HCT116 (cell line): Measurements from ENCODE around the gene PRR36.

ENCODE experiments used
- EZH2 ChIP-seq: fragments of 200-600 bp; sonication (generic); IDR thresholded peaks from 2 replicates; pipeline ENCODE4 v1.6.1; 2017; ENCODE audit warnings: antibody characterized with exemption, mixed run types
- POLR2A ChIP-seq: IDR thresholded peaks from 2 replicates; pipeline ENCODE4 v1.7.0; 2011; ENCODE audit warnings: borderline replicate concordance; ENCODE audit not compliant: insufficient read depth, insufficient read length; ENCODE audit errors: extremely low read depth
- POLR2AphosphoS5 ChIP-seq: IDR thresholded peaks from 2 replicates; pipeline ENCODE4 v1.6.1; 2011; ENCODE audit warnings: mild to moderate bottlenecking, low read depth, low read length, moderate library complexity
- SIN3A ChIP-seq: IDR thresholded peaks from 2 replicates; pipeline ENCODE4 v1.6.1; 2012; ENCODE audit warnings: low read depth
- TF ChIP-seq, protein P1 (sequence below), 3 experiments: fragments of 200-600 bp in 1 of 3; sonication (generic) in 1 of 3; IDR thresholded peaks in 2 of 3; conservative IDR thresholded peaks in 1 of 3; 2 replicates each; pipeline ENCODE4 v1.5.1; 2012 to 2017; ENCODE audit warnings: low read depth in 2 of 3, low read length in 2 of 3, antibody characterized with exemption in 1 of 3, borderline replicate concordance in 1 of 3, control low read depth in 1 of 3, mild to moderate bottlenecking in 1 of 3, mixed read lengths in 1 of 3, mixed run types in 1 of 3, moderate library complexity in 1 of 3; ENCODE audit not compliant: insufficient read depth in 1 of 3
- TF ChIP-seq, protein P2 (sequence below): IDR thresholded peaks from 2 replicates; pipeline ENCODE4 v1.6.1; 2012

DNA sequence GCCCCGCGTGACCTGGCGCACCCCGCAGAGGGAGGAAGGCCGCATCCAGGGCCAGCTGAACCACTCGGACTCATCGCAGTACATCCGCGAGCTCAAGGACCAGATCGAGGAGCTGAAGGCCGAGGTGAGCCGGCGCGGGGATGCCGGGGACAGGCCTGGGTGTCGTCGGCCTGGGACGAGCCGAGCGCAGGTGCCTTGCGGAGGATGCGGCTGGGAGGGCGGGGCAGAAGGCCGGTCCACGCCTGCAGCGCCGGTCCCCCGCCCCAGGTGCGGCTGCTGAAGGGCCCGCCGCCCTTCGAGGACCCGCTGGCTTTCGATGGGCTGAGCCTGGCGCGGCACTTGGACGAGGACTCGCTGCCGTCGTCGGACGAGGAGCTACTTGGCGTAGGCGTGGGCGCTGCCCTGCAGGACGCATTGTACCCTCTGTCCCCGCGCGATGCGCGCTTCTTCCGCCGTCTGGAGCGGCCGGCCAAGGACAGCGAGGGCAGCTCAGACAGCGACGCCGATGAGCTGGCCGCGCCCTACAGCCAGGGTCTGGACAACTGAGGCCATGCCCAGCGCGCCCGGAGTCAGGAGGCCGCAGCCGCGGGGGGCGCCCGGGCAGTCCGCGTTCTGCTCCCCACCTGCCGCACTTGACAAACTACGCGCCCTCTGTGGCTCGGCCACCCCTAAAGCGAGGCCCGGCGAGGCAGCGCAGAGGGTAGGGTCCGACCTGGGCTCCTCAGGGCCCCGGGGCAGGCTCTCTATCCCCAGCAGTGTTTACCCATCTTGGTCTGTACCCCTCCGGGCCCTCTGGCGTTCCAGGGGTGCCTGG lies 10.8 kb downstream of the PRR36 start:
- TF ChIP-seq, protein P1, sequence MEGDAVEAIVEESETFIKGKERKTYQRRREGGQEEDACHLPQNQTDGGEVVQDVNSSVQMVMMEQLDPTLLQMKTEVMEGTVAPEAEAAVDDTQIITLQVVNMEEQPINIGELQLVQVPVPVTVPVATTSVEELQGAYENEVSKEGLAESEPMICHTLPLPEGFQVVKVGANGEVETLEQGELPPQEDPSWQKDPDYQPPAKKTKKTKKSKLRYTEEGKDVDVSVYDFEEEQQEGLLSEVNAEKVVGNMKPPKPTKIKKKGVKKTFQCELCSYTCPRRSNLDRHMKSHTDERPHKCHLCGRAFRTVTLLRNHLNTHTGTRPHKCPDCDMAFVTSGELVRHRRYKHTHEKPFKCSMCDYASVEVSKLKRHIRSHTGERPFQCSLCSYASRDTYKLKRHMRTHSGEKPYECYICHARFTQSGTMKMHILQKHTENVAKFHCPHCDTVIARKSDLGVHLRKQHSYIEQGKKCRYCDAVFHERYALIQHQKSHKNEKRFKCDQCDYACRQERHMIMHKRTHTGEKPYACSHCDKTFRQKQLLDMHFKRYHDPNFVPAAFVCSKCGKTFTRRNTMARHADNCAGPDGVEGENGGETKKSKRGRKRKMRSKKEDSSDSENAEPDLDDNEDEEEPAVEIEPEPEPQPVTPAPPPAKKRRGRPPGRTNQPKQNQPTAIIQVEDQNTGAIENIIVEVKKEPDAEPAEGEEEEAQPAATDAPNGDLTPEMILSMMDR (IDR thresholded peaks at IDR 0.05 in 2 of 3, conservative IDR thresholded peaks at IDR 0.05 in 1 of 3; ENCODE audit: borderline replicate concordance in 1 of 3, insufficient read depth in 1 of 3, low read depth in 2 of 3, low read length in 2 of 3) = no peak
- TF ChIP-seq, protein P2, sequence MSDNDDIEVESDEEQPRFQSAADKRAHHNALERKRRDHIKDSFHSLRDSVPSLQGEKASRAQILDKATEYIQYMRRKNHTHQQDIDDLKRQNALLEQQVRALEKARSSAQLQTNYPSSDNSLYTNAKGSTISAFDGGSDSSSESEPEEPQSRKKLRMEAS = no peak
- no peak for TF ChIP-seq POLR2A
- TF ChIP-seq SIN3A = no peak
- TF ChIP-seq POLR2AphosphoS5 = no peak
- TF ChIP-seq EZH2 = no peak
